Measurements from ENCODE around the gene C10orf53.
A peak's percentile ranks its signal among the peaks of the same experiment; 100 is the strongest.

C10orf53 gene

GRCh38 chr10:49743464-49744075 lies 64.1 kb downstream of the C10orf53 start:
- no peak for ATAC-seq
- TF ChIP-seq TCF4 (CRISPR knock-in tag; IDR thresholded peaks at IDR 0.05; ENCODE audit: borderline replicate concordance) (no peak), ZNF565 (CRISPR knock-in tag; conservative IDR thresholded peaks at IDR 0.05; ENCODE audit: low read depth) (no peak), SNAI2 (CRISPR knock-in tag; IDR thresholded peaks at IDR 0.05) (no peak), TOX (CRISPR knock-in tag; IDR thresholded peaks at IDR 0.05; ENCODE audit: borderline replicate concordance) (no peak), TSHZ2 (CRISPR knock-in tag; IDR thresholded peaks at IDR 0.05) (no peak), PPARA (CRISPR knock-in tag; IDR thresholded peaks at IDR 0.05; ENCODE audit: borderline replicate concordance) (no peak), CREB5 (CRISPR knock-in tag; IDR thresholded peaks at IDR 0.05; ENCODE audit: low read depth) (no peak), GLIS3 (CRISPR knock-in tag; IDR thresholded peaks at IDR 0.05) (no peak), BACH2 (CRISPR knock-in tag; IDR thresholded peaks at IDR 0.05; ENCODE audit: borderline replicate concordance) (no peak), ZC3H10 (CRISPR knock-in tag; IDR thresholded peaks at IDR 0.05) (no peak)

- ATAC-seq: no peak
- TF ChIP-seq BACH2 (CRISPR knock-in tag; IDR thresholded peaks at IDR 0.05; ENCODE audit: borderline replicate concordance) (no peak), RARB (CRISPR knock-in tag; IDR thresholded peaks at IDR 0.05) (no peak), PATZ1 (CRISPR knock-in tag; IDR thresholded peaks at IDR 0.05; ENCODE audit: borderline replicate concordance) (no peak)
Measured at GRCh38 chr10:49744091-49744685, 64.7 kb downstream of the C10orf53 start.

- TF ChIP-seq ZFP3 (CRISPR knock-in tag; IDR thresholded peaks at IDR 0.05) (no peak), SNAI2 (CRISPR knock-in tag; IDR thresholded peaks at IDR 0.05) (no peak), PPARA (CRISPR knock-in tag; IDR thresholded peaks at IDR 0.05; ENCODE audit: borderline replicate concordance) (no peak), TSHZ2 (CRISPR knock-in tag; IDR thresholded peaks at IDR 0.05) (no peak)
- ATAC-seq: peak; percentile 13; the same call in 1 of the 3 replicates
Measured at GRCh38 chr10:49744924-49745605, 65.6 kb downstream of the C10orf53 start.

DNA sequence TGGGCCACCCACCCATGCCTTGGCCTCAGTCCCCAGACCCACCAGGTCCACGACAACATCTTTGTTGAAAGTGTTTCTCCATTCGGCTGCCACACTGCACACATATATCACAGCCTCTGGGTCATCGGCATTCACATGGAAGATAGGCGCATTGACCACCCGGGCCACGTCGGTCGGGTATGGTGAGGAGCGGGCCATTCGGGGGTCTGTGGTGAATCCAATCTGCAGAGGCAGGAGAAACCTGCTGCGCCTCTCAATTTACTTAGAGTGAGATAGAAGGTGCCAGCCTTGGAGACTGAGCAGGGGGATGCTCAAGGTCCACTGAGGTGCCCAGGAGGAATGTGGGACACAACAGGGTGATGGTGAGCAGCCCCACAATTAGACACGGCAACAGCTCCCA lies 66.3 kb downstream of the C10orf53 start:
- no peak for ATAC-seq
- TF ChIP-seq ZC3H10 (CRISPR knock-in tag; IDR thresholded peaks at IDR 0.05): no peak

DNA sequence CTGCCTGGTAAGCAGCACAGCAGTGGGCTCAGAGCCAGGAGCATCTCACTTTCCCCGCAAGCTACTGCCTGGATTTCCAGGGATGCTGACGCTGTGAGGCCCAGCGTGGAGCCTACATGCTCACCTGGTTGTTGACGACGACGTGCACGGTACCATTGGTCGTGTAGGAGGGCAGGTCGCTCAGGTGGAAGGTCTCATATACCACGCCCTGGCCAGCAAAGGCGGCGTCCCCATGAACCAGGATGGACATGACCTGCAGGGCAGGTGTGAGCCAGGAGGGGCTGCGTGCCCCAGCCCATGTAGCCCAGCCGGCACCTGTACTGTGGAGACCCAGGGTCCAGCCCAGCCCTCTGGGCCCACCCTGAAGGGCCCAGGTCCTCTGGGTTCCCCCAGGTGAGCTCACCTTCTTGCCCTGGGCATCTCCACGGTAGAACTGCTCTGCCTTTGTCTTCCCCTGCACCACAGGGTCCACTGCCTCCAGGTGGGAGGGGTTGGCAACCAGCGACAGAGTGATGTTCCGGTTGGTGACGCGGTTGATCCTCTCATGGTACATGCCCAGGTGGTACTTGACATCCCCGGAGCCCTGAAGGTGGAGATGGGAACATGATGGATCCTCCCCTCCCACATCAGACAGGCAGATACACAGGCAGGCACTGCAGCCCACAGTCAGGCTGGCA lies 67.3 kb downstream of the C10orf53 start:
- ATAC-seq: no peak
- no peak for TF ChIP-seq SNAI2 (CRISPR knock-in tag; IDR thresholded peaks at IDR 0.05)
- no peak for TF ChIP-seq CSRNP3 (CRISPR knock-in tag; IDR thresholded peaks at IDR 0.05)
- TF ChIP-seq OSR1 (CRISPR knock-in tag; IDR thresholded peaks at IDR 0.05): no peak
- TF ChIP-seq ARNTL (CRISPR knock-in tag; IDR thresholded peaks at IDR 0.05; ENCODE audit: borderline replicate concordance, low read depth): no peak
- TF ChIP-seq ZNF70 (CRISPR knock-in tag; IDR thresholded peaks at IDR 0.05): no peak
- TF ChIP-seq TCF4 (CRISPR knock-in tag; IDR thresholded peaks at IDR 0.05; ENCODE audit: borderline replicate concordance): no peak
- TF ChIP-seq TOX (CRISPR knock-in tag; IDR thresholded peaks at IDR 0.05; ENCODE audit: borderline replicate concordance): no peak
- no peak for TF ChIP-seq PPARA (CRISPR knock-in tag; IDR thresholded peaks at IDR 0.05; ENCODE audit: borderline replicate concordance)
- TF ChIP-seq CSDC2 (CRISPR knock-in tag; IDR thresholded peaks at IDR 0.05): no peak
- no peak for TF ChIP-seq ZFP30 (CRISPR knock-in tag; IDR thresholded peaks at IDR 0.05)
- TF ChIP-seq BACH2 (CRISPR knock-in tag; IDR thresholded peaks at IDR 0.05; ENCODE audit: borderline replicate concordance): no peak
- TF ChIP-seq ZFP3 (CRISPR knock-in tag; IDR thresholded peaks at IDR 0.05): no peak
- TF ChIP-seq ISL1 (CRISPR knock-in tag; IDR thresholded peaks at IDR 0.05): no peak
- TF ChIP-seq ZC3H10 (CRISPR knock-in tag; IDR thresholded peaks at IDR 0.05): no peak
